Brain pericyte (primary cell): ENCODE data around the gene RNGTT.
"Not testable (repeated sequence)": the region's sequence is repeated elsewhere in the genome, so short reads cannot be mapped to it uniquely, and the experiment has no call there.

Source experiments
- DNase-seq: peaks from one replicate; pipeline ENCODE4 v3.0.0-alpha.2; 2012; ENCODE audit warnings: low read depth, low spot score

RNGTT gene

DNA sequence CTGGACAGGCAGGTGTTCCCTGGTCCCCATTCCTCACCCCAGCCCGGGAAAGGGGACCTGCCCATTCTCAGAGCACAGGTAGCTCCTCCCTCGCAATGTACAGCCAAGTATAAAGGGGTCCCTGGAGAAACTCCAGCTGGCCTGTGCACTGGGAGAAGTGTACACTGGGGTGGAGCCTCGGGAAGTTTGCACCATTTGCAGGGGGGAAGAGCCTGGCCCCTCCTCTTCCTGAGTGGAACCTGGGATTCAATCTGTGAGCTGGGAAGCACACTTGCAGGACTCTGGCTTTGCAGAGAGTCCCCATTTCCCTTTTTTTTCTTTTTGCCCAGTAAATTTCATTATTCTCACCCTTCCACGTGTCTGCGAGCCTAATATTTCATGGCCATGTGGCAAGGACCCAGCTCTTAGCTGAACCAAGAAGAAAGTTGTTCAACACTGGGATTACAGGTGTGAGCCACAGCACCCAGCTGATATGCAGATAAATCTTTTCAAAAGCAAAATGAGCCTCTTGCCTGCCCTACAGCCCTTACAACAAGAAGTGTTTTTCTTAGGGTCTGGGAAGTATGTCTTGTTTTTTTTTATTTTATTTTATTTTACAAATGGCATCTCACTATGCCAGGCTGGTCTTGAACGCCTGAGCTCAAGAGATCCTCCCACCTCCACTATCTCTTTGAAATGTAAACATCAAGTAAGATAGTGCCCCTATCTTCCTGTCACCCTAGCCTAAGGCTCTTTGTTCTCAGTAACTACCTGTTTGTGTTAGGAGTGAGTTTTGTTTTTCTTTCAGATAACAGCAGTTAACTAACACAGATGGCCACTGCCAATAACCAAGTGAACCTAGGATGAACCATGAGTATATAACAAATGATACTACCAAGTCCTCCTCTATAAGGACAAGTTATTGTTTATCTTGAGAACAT lies 9.3 kb upstream of the RNGTT start:
- no peak for DNase-seq

DNA sequence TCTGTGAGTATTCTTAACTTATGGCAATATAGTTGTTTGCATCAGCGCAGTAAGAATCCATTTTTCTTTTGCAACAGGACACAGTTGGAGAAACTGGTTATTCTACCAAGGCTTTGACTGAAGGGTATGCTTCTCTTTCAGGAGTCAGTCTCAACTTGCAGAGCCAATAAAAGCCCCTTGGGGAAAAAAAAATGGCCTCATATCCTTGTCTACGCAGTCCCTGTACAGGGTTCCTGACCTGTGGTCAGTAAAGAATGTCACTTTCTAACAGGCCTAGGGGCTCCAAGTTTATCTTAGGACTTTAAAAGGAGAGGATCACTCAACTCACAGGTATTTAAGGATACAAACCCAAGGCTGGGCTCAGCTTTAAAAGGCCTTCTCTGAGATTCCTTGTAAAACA lies 6.9 kb upstream of the RNGTT start:
- no peak for DNase-seq

GRCh38 chr6:88969255-88969654 lies 5.8 kb upstream of the RNGTT start:
- DNase-seq = not testable (repeated sequence)

GRCh38 chr6:88967891-88968290 lies 4.5 kb upstream of the RNGTT start:
- no peak for DNase-seq

DNA sequence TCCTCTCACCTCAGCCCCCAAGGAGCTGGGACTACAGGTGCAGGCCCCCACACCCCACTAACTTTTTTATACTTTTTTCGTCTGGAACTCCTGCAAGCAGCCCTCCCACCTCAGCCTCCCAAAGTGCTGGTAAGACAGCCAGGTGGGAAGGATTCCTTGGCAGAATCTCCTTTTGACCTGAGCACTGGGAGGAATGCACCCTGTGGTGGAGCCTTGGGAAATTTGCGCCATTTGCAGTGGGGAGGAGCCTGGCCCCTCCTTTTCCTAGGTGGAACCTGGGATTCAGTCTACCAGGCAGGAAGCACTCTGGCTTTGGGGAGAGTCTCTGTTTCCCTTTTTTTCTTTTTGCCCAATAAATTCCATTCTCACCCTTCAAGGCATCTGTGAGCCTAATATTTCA lies 2.3 kb upstream of the RNGTT start:
- DNase-seq = no peak

- DNase-seq = no peak
These were observed 1.1 kb upstream of the RNGTT start for GRCh38 chr6:88964509-88964908.

GRCh38 chr6:88958842-88959241 lies 4.6 kb downstream of the RNGTT start:
- DNase-seq = no peak

- no peak for DNase-seq
These were observed 9.7 kb downstream of the RNGTT start for GRCh38 chr6:88953550-88954386.

DNA sequence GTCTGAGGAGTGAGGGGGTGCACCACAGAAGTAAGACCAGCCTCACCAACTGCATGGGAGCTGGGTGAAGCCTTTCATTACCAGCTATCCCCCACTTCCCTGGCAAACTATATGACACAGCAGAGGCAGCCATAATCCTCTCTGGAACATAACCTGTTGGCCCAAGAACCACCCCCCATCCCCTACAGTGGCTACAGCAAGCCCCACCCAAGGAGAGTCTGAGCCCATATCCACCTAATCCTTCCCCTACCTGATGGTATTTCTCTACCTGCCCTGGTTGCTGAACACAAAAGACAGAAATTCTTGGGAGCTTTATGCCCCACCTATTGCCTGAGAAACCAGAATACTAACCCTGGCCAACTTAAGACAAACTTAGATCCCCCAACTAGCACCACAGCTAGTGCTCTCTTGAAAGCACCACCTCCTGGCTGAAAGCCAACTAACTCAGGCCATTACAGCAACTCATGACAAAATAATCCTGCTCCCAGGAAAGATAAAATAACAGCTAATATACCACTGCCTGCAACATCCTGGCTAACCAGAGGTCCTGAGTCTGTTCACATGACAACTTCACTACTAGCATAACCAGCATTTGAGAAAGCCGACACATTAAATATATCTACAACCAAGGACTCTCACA lies 11.2 kb downstream of the RNGTT start:
- no peak for DNase-seq

DNA sequence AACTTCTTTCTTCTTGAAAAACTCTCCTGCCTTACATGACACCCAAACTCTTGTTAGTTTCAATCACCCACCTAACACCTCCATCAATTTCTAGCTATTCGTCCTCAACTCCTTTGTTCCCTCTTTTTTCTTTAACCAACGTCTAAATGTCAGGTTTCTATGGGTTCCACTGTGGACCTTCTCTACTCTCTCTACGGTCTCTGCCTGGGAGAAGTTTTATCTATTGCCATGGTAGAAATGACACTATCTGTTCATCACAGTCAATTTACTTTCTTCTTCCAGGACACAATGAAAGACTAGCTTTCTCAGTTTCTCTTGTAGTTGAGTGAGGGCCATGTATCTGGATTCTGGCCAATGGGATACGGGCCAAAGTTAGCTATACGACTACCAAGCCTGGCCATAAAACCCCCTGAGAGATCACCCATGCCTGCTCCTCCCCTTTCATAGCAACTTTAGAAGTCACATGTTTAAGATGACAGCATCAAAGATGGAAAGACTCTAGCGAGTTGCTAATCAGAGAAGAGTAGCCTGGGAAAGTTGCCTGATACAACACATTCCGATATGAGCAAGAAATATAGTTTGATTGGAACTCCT lies 17.9 kb downstream of the RNGTT start:
- DNase-seq = no peak

DNA sequence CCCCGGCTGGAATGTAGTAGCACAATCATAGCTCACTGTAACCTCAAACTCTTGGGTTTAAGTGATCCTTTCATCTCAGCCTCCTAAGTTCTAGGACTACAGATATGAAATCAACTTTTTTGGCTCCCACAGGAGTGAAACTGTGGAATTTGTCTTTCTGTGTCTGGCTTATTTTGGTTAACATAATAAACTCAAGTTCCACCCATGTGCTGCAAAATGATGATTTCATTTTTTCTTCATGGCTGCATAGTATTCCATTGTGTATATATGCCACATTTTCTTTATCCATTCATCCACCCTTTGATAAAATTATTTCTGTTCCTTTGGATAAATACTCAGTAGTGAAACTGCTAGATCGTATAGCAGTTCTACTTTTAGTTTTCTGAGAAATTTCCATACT lies 29.9 kb downstream of the RNGTT start:
- DNase-seq = no peak

GRCh38 chr6:88932019-88932418 lies 31.4 kb downstream of the RNGTT start:
- DNase-seq = not testable (repeated sequence)

- DNase-seq = no peak
These were observed 40.5 kb downstream of the RNGTT start for GRCh38 chr6:88922775-88923548.

DNA sequence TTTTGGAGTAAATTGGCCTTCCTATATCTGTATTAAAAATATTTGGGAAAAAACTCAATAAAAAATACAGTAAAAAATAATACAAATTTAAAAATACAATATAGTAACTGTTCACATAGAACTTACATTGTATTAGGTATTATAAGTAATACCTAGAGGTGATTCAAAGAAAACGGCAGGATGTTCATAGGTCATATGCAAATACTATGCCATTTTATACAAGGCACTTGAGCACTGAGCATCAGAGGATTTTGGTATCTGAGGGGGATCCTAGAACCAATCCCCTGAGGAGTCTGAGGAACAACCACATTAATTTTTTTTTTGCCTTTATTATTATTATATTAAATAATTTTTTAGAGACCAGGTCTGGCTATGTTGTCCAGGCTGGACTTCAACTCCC lies 41.7 kb downstream of the RNGTT start:
- no peak for DNase-seq

DNA sequence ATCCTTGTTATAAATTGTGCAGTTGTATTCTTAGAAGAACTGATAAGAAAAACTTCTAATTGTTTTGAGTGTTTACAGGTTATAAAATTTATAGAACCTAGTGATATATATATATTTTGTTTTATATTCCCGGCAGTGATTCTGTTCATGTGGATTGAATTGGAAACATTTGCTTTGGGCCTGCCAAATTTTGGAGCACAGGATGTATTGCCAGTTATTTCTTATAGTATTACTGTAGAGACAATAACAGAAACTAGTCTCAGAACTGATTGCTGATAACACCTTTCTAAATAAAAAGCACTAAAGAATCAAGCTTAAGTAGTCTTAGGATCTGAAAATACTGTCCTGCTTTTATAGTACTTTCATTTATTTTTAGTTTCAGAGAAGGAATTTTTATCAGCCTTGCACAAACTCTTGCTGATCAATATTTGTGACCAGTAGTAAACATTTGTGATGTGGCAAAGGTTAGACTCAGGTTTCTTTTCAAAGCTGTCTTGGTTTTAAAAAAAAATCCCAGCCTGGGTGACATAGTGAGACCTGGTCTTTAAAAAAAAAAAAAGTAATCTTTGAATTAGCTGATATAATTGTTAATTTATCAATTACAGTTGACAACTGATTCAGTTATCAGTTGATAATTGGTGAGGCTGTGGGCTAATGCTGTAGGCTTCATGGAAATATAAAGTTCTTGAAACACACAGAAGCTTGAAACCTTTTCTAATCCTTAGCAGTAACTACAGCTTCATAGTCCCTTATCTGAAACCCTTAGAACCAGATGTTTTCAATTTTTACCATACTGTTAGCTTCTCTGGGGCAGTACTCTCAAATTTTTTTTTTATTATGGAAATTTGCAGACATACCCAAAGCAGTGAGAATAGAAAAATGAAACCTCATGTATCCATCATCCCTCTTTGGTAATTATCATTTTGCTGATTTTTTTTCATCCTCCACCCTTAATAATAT lies 42.4 kb downstream of the RNGTT start:
- no peak for DNase-seq

DNA sequence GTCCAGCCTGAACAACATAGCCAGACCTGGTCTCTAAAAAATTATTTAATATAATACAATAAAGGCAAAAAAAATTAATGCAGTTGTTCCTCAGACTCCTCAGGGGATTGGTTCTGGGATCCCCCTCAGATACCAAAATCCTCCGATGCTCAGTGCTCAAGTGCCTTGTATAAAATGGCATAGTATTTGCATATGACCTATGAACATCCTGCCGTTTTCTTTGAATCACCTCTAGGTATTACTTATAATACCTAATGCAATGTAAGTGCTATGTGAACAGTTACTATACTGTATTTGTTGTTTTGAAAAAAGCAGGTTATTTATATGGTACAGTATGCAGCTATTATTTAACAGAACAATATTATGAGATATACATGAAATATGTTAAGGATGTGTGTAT lies 43.3 kb downstream of the RNGTT start:
- no peak for DNase-seq

DNA sequence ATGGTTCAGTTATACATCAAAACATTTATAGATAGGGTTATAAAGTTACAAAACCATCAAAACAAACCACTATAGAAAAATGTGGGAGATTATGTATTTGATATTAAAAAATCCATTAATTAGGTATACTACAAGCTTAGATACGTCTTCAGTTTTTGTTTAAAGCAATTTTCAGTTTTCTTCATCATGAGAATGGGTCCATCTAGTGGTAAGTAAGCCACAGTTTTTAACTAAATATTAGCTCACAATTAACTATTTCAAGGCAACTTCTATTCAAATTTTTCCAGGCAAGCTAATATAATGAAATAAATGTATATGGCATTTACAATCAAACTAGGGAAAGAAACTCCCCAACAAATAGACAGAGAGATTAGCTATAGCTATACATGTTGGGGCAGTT lies 44.4 kb downstream of the RNGTT start:
- no peak for DNase-seq

- no peak for DNase-seq
These were observed 46.7 kb downstream of the RNGTT start for GRCh38 chr6:88916615-88917208.

DNA sequence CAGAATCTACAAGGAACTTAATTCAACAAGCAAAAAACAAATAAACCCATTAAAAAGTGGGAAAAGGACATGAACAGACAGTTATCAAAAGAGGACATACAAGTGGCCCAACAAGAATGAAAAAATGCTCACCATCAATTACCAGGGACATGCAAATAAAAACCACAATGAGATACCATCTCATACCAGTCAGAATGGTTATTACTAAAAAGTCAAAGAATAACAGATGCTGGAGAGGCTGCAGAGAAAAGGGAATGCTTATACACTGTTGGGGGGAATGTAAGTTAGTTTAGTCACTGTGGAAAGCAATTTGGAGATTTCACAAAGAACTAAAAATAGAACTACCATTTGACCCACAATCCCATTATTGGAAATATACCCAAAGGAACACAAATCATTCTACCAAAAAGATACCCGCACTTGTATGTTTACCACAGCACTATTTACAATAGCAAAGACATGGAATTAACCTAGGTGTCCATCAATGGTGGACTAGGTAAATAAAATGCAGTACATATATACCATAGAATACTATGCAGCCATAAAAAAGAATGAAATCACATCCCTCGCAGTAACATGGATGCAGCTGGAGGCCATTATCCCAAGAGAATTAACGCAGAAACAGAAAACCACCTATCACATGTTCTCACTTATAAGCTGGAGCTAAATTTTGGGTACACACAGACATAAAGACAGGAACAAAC lies 48.4 kb downstream of the RNGTT start:
- no peak for DNase-seq
